Measurements from ENCODE around the gene CAST. TPM values are rescaled to one million over a fixed set of nuclear protein-coding genes. Genes with fewer than 3 reads are reported as not detected.

CAST gene
- total RNA-seq, 4 donors from 2014 or later, result 321 to 971 (median 445) TPM

DNA sequence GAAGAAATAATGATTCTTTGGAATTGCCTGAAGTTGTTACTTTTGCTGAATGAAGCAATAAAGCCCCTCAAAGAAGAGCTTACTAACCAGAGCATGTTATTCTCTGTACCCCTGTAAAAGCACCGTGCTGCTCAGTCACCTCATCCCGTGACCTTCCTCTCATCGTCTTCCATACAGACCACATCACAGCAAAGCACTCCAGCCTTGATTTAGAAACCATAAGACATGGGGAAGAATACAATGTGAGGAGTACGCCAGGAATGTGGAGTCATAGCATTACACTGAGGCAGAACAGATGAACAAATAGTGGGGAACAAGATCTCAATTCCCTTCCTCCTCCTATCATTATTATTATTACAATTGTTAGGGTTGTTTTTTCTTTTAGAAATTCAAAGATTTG lies 96.4 kb downstream of the CAST start:
- Histone ChIP-seq H3K27ac (no peak overlapping the region), H3K9me3 (no peaks in the 10 kb centered on the region), H3K4me1 (no peaks in the 10 kb centered on the region), H3K36me3 (peaks cover 19 to 96% of the 10 kb centered on the region in 2 donors), H3K27me3 (no peaks in the 10 kb centered on the region), H3K4me3 (no peak overlapping the region)
- TF ChIP-seq POLR2A (IDR thresholded peaks at IDR 0.05) (no peak), CTCF (IDR thresholded peaks at IDR 0.05 in 4 of 5, conservative IDR thresholded peaks at IDR 0.05 in 1 of 5) (no peak)
- no peak for ATAC-seq
- no peak for DNase-seq
- intact Hi-C loops (cut with DNase I; ENCODE audit: low total_unique reads), result no loop called here
- in situ Hi-C loops (cut with MboI; ENCODE audit: low sequenced_read_pairs in 4 of 4), result loop anchor here in 3 of 4 donors (10.0 to 25.0 kb wide), 2 partner anchors 404 to 406 kb away; no protein-coding TSS in a partner anchor

GRCh38 chr5:96761618-96762017 lies 99.4 kb downstream of the CAST start:
- no peaks in the 10 kb centered on the region for H3K9me3 ChIP-seq
- no peak overlapping the region for H3K27ac ChIP-seq
- no peak for ATAC-seq
- no peaks in the 10 kb centered on the region for H3K4me1 ChIP-seq
- no peak for TF ChIP-seq CTCF (IDR thresholded peaks at IDR 0.05 in 4 of 5, conservative IDR thresholded peaks at IDR 0.05 in 1 of 5)
- TF ChIP-seq POLR2A (IDR thresholded peaks at IDR 0.05), result no peak
- H3K36me3 ChIP-seq, result peaks cover 14 to 96% of the 10 kb centered on the region in 2 donors
- DNase-seq, result no peak
- in situ Hi-C loops (cut with MboI; ENCODE audit: low sequenced_read_pairs in 4 of 4) (loop anchor here in 1 of 4 donors (25.0 kb wide), 1 partner anchor 401 kb away; no protein-coding TSS in a partner anchor), intact Hi-C loops (cut with DNase I; ENCODE audit: low total_unique reads) (no loop called here)
- H3K27me3 ChIP-seq, result no peaks in the 10 kb centered on the region
- no peak overlapping the region for H3K4me3 ChIP-seq

DNA sequence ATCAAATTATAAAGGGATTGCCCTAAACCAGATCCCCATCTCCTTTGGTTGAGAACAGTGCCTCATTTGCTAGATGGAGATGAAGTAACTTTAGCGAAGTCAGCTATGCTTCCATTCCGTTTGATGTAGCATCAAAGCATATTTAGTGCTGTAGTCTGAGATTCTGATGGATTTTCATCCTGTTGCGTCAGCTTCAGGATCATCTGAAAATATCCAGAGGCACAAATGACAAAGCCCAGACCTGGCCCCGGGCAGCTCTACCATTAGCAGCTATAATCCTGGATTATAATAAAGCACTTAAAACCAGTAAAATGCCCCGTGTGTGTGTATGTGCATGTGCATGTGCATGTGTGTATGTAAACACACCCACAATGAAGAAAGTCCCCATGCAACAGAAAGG lies 100.8 kb downstream of the CAST start:
- no peak for TF ChIP-seq POLR2A (IDR thresholded peaks at IDR 0.05)
- TF ChIP-seq CTCF (IDR thresholded peaks at IDR 0.05 in 4 of 5, conservative IDR thresholded peaks at IDR 0.05 in 1 of 5), result no peak
- H3K4me1 ChIP-seq, result no peaks in the 10 kb centered on the region
- intact Hi-C loops (cut with DNase I; ENCODE audit: low total_unique reads), result no loop called here
- no peak overlapping the region for H3K4me3 ChIP-seq
- ATAC-seq, result no peak
- in situ Hi-C loops (cut with MboI; ENCODE audit: low sequenced_read_pairs in 4 of 4), result loop anchor here in 1 of 4 donors (25.0 kb wide), 1 partner anchor 399 kb away; no protein-coding TSS in a partner anchor
- H3K9me3 ChIP-seq, result no peaks in the 10 kb centered on the region
- peaks cover 21 to 96% of the 10 kb centered on the region in 2 donors for H3K36me3 ChIP-seq
- H3K27ac ChIP-seq, result no peak overlapping the region
- no peaks in the 10 kb centered on the region for H3K27me3 ChIP-seq
- DNase-seq, result no peak

- DNase-seq, result no peak
- in situ Hi-C loops (cut with MboI; ENCODE audit: low sequenced_read_pairs in 4 of 4), result loop anchor here in 1 of 4 donors (25.0 kb wide), 1 partner anchor 397 kb away; no protein-coding TSS in a partner anchor
- no peaks in the 10 kb centered on the region for H3K27me3 ChIP-seq
- H3K27ac ChIP-seq, result no peak overlapping the region
- peaks cover 15 to 96% of the 10 kb centered on the region in 2 donors for H3K36me3 ChIP-seq
- intact Hi-C loops (cut with DNase I; ENCODE audit: low total_unique reads), result no loop called here
- no peak for ATAC-seq
- no peak for TF ChIP-seq CTCF (IDR thresholded peaks at IDR 0.05 in 4 of 5, conservative IDR thresholded peaks at IDR 0.05 in 1 of 5)
- TF ChIP-seq POLR2A (IDR thresholded peaks at IDR 0.05), result no peak
- H3K4me3 ChIP-seq, result no peak overlapping the region
- no peaks in the 10 kb centered on the region for H3K9me3 ChIP-seq
- no peaks in the 10 kb centered on the region for H3K4me1 ChIP-seq
Observed at GRCh38 chr5:96765043-96765442, 102.9 kb downstream of the CAST start.

Data from gastrocnemius medialis (tissue), 4 donors.